HepG2 (cell line): Measurements from ENCODE around the gene GOT1. TPM values are rescaled to one million over a fixed set of nuclear protein-coding genes. Genes with fewer than 3 reads are reported as not detected.

Experiments used
- CEBPG ChIP-seq: IDR thresholded peaks from 2 replicates; pipeline ENCODE4 v1.6.1; 2016
- GATAD1 ChIP-seq: IDR thresholded peaks from 2 replicates; pipeline ENCODE4 v1.6.1; 2016; ENCODE audit warnings: missing genetic modification reagents, missing compliant biosample characterization
- HNF4A ChIP-seq: sonication (generic); formaldehyde crosslinking; IDR thresholded peaks from 2 replicates; pipeline ENCODE4 v1.4.0; 2020; ENCODE audit warnings: missing genetic modification reagents
- NAIF1 ChIP-seq: sonication (generic); formaldehyde crosslinking; IDR thresholded peaks from 2 replicates; pipeline ENCODE4 v1.5.0; 2020; ENCODE audit warnings: mild to moderate bottlenecking, missing genetic modification reagents, borderline replicate concordance
- NR3C1 ChIP-seq: sonication (generic); formaldehyde crosslinking; IDR thresholded peaks from 2 replicates; pipeline ENCODE4 v1.4.0; 2020; ENCODE audit warnings: missing genetic modification reagents
- ZFYVE20 ChIP-seq: sonication (generic); formaldehyde crosslinking; IDR thresholded peaks from 2 replicates; pipeline ENCODE4 v1.8.0; 2023; ENCODE audit warnings: low read depth, mild to moderate bottlenecking, moderate library complexity, missing genetic modification reagents, borderline replicate concordance
- ZNF232 ChIP-seq: sonication (generic); formaldehyde crosslinking; IDR thresholded peaks from 2 replicates; pipeline ENCODE4 v1.4.0; 2020; ENCODE audit warnings: missing genetic modification reagents, borderline replicate concordance
- ZNF326 ChIP-seq: sonication (generic); formaldehyde crosslinking; IDR thresholded peaks from 2 replicates; pipeline ENCODE4 v1.4.0; 2020; ENCODE audit warnings: missing genetic modification reagents, borderline replicate concordance
- ZNF34 ChIP-seq: sonication (generic); formaldehyde crosslinking; IDR thresholded peaks from 2 replicates; pipeline ENCODE4 v1.4.0; 2020; ENCODE audit warnings: mild to moderate bottlenecking, missing genetic modification reagents, borderline replicate concordance
- ZNF343 ChIP-seq: sonication (generic); formaldehyde crosslinking; IDR thresholded peaks from 2 replicates; pipeline ENCODE4 v1.4.0; 2020; ENCODE audit warnings: mild to moderate bottlenecking, missing genetic modification reagents
- ZNF607 ChIP-seq: sonication (generic); formaldehyde crosslinking; IDR thresholded peaks from 2 replicates; pipeline ENCODE4 v1.5.1; 2020; ENCODE audit warnings: missing genetic modification reagents, mild to moderate bottlenecking, borderline replicate concordance
- ZNF678 ChIP-seq: sonication (generic); formaldehyde crosslinking; IDR thresholded peaks from 2 replicates; pipeline ENCODE4 v1.4.0; 2020; ENCODE audit warnings: mild to moderate bottlenecking, missing genetic modification reagents
- ZNF687 ChIP-seq: sonication (generic); formaldehyde crosslinking; IDR thresholded peaks from 2 replicates; pipeline ENCODE4 v1.5.1; 2020; ENCODE audit warnings: mild to moderate bottlenecking, missing genetic modification reagents, moderate library complexity
- ZNF746 ChIP-seq: sonication (generic); formaldehyde crosslinking; IDR thresholded peaks from 2 replicates; pipeline ENCODE4 v1.8.0; 2022; ENCODE audit warnings: mild to moderate bottlenecking, missing genetic modification reagents
- ZSCAN30 ChIP-seq: sonication (generic); formaldehyde crosslinking; IDR thresholded peaks from 2 replicates; pipeline ENCODE4 v1.5.0; 2020; ENCODE audit warnings: mild to moderate bottlenecking, missing genetic modification reagents
- polyA plus RNA-seq, 8 experiments: library from polyadenylated mRNA; depleted of rRNA in 3 of 8; stranded (reverse) in 7 of 8; unstranded in 1 of 8; fragments of >200 nt; fragmentation: Illumina TruSeq in 4 of 8; extraction: Trizol in 4 of 8; gene quantifications; 2 replicates each; pipeline versions ENCODE4 v1.2.1 to v1.2.3, GENCODE V29; 2011 to 2016; ENCODE audit warnings: low read depth in 4 of 8, missing spikeins in 1 of 8, mixed read lengths in 1 of 8; ENCODE audit not compliant: insufficient read depth in 1 of 8
- total RNA-seq, 5 experiments: library from RNA; depleted of rRNA; stranded (reverse); fragments of >200 nt; fragmentation: Illumina TruSeq; extraction: Trizol; gene quantifications; 2 replicates each; pipeline ENCODE4 v1.2.3, GENCODE V29; 2016; ENCODE audit warnings: low read depth in 1 of 5
- TF ChIP-seq, protein P1 (sequence below): sonication (generic); formaldehyde crosslinking; IDR thresholded peaks from 2 replicates; pipeline ENCODE4 v1.5.1; 2020; ENCODE audit warnings: missing genetic modification reagents, mild to moderate bottlenecking, borderline replicate concordance
- TF ChIP-seq, protein P2 (sequence below): sonication (generic); formaldehyde crosslinking; conservative IDR thresholded peaks from 2 replicates; pipeline ENCODE4 v1.8.0; 2022; ENCODE audit warnings: low read depth, missing genetic modification reagents
- TF ChIP-seq, protein P3 (sequence below): IDR thresholded peaks from 2 replicates; pipeline ENCODE4 v1.6.1; 2012; ENCODE audit warnings: low read depth, low read length, improper control_type of control experiment
- TF ChIP-seq, protein P4 (sequence below): sonication (generic); formaldehyde crosslinking; conservative IDR thresholded peaks from 2 replicates; pipeline ENCODE4 v1.5.0; 2020; ENCODE audit warnings: missing genetic modification reagents

Gene GOT1
- total and polyA plus RNA-seq, 2 of the 13 experiments (the other 11 are each of a cell fraction or from before 2014, with no cell fraction given), result 81.2 to 102 TPM

DNA sequence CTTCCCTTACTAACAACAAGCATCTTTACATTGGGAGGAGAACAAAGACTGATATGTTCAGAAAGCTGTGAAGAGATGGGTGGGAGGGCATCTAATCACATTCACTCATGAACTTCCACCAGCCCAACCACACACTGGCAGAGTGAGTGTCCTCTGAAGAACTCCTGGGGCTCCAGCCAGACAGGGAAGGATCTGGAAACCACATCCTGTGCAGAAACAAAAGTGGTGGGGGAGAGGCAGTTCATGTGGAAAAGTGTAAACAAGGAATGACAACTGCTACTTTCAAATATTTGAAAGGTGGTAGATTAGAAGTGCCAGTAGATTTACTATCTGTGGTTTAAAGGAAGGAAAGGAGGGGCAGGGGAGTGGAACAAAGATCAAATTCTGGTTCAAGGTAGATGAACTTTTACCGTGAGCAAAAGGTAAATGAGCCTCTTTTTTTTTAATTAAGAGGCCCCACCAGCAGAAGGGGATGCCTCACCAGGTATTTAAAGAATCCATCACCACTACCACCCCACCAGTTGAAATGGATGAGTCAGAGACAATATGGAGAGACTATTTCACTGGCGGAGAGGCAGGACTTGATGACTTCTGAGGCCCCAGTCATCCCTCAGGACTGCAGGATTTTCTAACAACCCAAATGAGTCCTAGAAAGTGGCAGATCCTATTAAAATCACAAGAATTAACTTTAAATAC, 34.5 kb downstream of the GOT1 start (continued):
- TF ChIP-seq ZNF687 (no peak), NAIF1 (CRISPR knock-in tag) (peak; percentile 56; the same call in 1 of the 2 replicates), ZSCAN30 (CRISPR knock-in tag) (no peak), ZNF326 (CRISPR knock-in tag) (no peak), ZNF34 (CRISPR knock-in tag) (no peak), ZFYVE20 (CRISPR knock-in tag) (no peak), ZNF343 (no peak), ZNF232 (CRISPR knock-in tag) (peak; percentile 81; the same call in 1 of the 2 replicates), HNF4A (peak; percentile 81), ZNF607 (CRISPR knock-in tag) (no peak), ZNF746 (CRISPR knock-in tag) (peak; percentile 89), NR3C1 (no peak), GATAD1 (CRISPR knock-in tag) (0 out of 2 replicates have a peak, but pooled peaks have one; percentile 18), ZNF678 (no peak), CEBPG (CRISPR knock-in tag) (0 out of 2 replicates have a peak, but pooled peaks have one; percentile 15)
- TF ChIP-seq, protein P1, sequence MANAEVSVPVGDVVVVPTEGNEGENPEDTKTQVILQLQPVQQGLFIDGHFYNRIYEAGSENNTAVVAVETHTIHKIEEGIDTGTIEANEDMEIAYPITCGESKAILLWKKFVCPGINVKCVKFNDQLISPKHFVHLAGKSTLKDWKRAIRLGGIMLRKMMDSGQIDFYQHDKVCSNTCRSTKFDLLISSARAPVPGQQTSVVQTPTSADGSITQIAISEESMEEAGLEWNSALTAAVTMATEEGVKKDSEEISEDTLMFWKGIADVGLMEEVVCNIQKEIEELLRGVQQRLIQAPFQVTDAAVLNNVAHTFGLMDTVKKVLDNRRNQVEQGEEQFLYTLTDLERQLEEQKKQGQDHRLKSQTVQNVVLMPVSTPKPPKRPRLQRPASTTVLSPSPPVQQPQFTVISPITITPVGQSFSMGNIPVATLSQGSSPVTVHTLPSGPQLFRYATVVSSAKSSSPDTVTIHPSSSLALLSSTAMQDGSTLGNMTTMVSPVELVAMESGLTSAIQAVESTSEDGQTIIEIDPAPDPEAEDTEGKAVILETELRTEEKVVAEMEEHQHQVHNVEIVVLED (CRISPR knock-in tag), result no peak
- TF ChIP-seq, protein P2, sequence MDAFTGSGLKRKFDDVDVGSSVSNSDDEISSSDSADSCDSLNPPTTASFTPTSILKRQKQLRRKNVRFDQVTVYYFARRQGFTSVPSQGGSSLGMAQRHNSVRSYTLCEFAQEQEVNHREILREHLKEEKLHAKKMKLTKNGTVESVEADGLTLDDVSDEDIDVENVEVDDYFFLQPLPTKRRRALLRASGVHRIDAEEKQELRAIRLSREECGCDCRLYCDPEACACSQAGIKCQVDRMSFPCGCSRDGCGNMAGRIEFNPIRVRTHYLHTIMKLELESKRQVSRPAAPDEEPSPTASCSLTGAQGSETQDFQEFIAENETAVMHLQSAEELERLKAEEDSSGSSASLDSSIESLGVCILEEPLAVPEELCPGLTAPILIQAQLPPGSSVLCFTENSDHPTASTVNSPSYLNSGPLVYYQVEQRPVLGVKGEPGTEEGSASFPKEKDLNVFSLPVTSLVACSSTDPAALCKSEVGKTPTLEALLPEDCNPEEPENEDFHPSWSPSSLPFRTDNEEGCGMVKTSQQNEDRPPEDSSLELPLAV (CRISPR knock-in tag), result no peak
- TF ChIP-seq, protein P3, sequence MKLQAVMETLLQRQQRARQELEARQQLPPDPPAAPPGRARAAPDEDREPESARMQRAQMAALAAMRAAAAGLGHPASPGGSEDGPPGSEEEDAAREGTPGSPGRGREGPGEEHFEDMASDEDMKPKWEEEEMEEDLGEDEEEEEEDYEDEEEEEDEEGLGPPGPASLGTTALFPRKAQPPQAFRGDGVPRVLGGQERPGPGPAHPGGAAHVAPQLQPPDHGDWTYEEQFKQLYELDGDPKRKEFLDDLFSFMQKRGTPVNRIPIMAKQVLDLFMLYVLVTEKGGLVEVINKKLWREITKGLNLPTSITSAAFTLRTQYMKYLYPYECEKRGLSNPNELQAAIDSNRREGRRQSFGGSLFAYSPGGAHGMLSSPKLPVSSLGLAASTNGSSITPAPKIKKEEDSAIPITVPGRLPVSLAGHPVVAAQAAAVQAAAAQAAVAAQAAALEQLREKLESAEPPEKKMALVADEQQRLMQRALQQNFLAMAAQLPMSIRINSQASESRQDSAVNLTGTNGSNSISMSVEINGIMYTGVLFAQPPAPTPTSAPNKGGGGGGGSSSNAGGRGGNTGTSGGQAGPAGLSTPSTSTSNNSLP, result peak; percentile 78
- TF ChIP-seq, protein P4, sequence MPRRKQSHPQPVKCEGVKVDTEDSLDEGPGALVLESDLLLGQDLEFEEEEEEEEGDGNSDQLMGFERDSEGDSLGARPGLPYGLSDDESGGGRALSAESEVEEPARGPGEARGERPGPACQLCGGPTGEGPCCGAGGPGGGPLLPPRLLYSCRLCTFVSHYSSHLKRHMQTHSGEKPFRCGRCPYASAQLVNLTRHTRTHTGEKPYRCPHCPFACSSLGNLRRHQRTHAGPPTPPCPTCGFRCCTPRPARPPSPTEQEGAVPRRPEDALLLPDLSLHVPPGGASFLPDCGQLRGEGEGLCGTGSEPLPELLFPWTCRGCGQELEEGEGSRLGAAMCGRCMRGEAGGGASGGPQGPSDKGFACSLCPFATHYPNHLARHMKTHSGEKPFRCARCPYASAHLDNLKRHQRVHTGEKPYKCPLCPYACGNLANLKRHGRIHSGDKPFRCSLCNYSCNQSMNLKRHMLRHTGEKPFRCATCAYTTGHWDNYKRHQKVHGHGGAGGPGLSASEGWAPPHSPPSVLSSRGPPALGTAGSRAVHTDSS (CRISPR knock-in tag), result no peak
